OCI-LY7 (cell line): ENCODE measurements around the gene EXTL2. TPM values are rescaled to one million over a fixed set of nuclear protein-coding genes. Genes with fewer than 3 reads are reported as not detected.

Source experiments
- BruUV-seq: library from RNA; stranded (reverse); fragments of 400-500 nt; replicated peaks from 2 replicates; lab custom pipeline; 2021; lab: Mats Ljungman, UMichigan
- CTCF ChIA-PET: fragments of 300-600 bp; sonication (Branson Sonifier 250); formaldehyde crosslinking; loops from one replicate; lab custom pipeline; 2022; ENCODE audit warnings: antibody characterized with exemption; ENCODE audit not compliant: unreplicated experiment; lab: Charles Lee
- POLR2A ChIA-PET: fragments of 300-600 bp; sonication (Branson Sonifier 250); formaldehyde crosslinking; loops from one replicate; lab custom pipeline; 2022; ENCODE audit warnings: antibody characterized with exemption; lab: Charles Lee
- DNase-seq: peaks from one replicate; pipeline ENCODE4 v3.0.0-alpha.2; 2015; ENCODE audit warnings: low spot score
- H2AFZ ChIP-seq: fragments of 200-600 bp; sonication (generic), shearing (Covaris generic); 2 replicates; pipeline ENCODE4 v1.6.1; 2014; ENCODE audit warnings: mild to moderate bottlenecking, antibody characterized with exemption, low read length, moderate library complexity
- H3K27ac ChIP-seq: fragments of 200-600 bp; sonication (generic); 2 replicates; pipeline ENCODE4 v1.5.1; 2014; ENCODE audit warnings: mixed run types, low read depth, mild to moderate bottlenecking, moderate library complexity, low read length, inconsistent platforms; ENCODE audit not compliant: poor library complexity, severe bottlenecking
- H3K36me3 ChIP-seq: fragments of 200-600 bp; sonication (generic); 2 replicates; pipeline ENCODE4 v1.6.1; 2014; ENCODE audit warnings: mild to moderate bottlenecking, antibody characterized with exemption, low read length, moderate library complexity, mixed read lengths; ENCODE audit not compliant: insufficient read depth
- H3K4me1 ChIP-seq: fragments of 200-600 bp; sonication (generic); 2 replicates; pipeline ENCODE4 v1.5.1; 2014; ENCODE audit warnings: mild to moderate bottlenecking, low read length; ENCODE audit not compliant: insufficient read depth, poor library complexity, severe bottlenecking
- H3K4me2 ChIP-seq: fragments of 200-600 bp; sonication (generic); 2 replicates; pipeline ENCODE4 v1.6.1; 2014; ENCODE audit warnings: mild to moderate bottlenecking, low read length
- H3K4me3 ChIP-seq: fragments of 200-600 bp; sonication (generic); 2 replicates; pipeline ENCODE4 v1.5.1; 2014; ENCODE audit warnings: mild to moderate bottlenecking, low read depth, low read length; ENCODE audit not compliant: poor library complexity, severe bottlenecking
- H3K79me2 ChIP-seq: fragments of 200-600 bp; sonication (generic); 2 replicates; pipeline ENCODE4 v1.6.1; 2016; ENCODE audit warnings: low read depth, mild to moderate bottlenecking, low read length, moderate library complexity, mixed read lengths; ENCODE audit not compliant: insufficient read depth
- H3K9me2 ChIP-seq: fragments of 200-600 bp; sonication (generic); 2 replicates; pipeline ENCODE4 v1.6.1; 2016; ENCODE audit warnings: mild to moderate bottlenecking, low read length, mixed read lengths; ENCODE audit not compliant: insufficient read depth
- H3K9me3 ChIP-seq: fragments of 200-600 bp; sonication (generic); 2 replicates; pipeline ENCODE4 v1.6.1; 2014; ENCODE audit warnings: mild to moderate bottlenecking, mixed run types, low read length, mixed read lengths
- H4K20me1 ChIP-seq: fragments of 200-600 bp; sonication (generic); 2 replicates; pipeline ENCODE4 v1.6.1; 2014; ENCODE audit warnings: mild to moderate bottlenecking, antibody characterized with exemption, low read length, moderate library complexity, mixed read lengths; ENCODE audit not compliant: insufficient read depth
- EZH2phosphoT487 ChIP-seq: fragments of 200-600 bp; sonication (generic); IDR thresholded peaks from 2 replicates; pipeline ENCODE4 v1.6.1; 2018; ENCODE audit warnings: low read depth, borderline replicate concordance, mild to moderate bottlenecking, mixed run types, antibody characterized with exemption, low read length, moderate library complexity, mixed read lengths
- intact Hi-C: fragments of 100-400 bp; cut with micrococcal nuclease; formaldehyde crosslinking; loops from one replicate; pipeline ENCODE4 v1.10.0; 2022; ENCODE audit not compliant: unreplicated experiment
- total RNA-seq, 2 experiments: library from RNA; depleted of rRNA in 1 of 2; stranded (reverse); fragments of >200 nt in 1 of 2; shearing (Covaris generic) in 1 of 2; gene quantifications; 2 replicates each; pipeline ENCODE4 v1.2.3, GENCODE V29; 2014 to 2022
- TF ChIP-seq, protein P1 (sequence below): fragments of 200-600 bp; sonication (generic); conservative IDR thresholded peaks from 2 replicates; pipeline ENCODE4 v1.5.1; 2014; ENCODE audit warnings: mild to moderate bottlenecking, antibody characterized with exemption, low read length, moderate library complexity, mixed read lengths

EXTL2 gene
- total RNA-seq, 2 experiments from 2014 or later = 7.0 to 9.8 TPM

DNA sequence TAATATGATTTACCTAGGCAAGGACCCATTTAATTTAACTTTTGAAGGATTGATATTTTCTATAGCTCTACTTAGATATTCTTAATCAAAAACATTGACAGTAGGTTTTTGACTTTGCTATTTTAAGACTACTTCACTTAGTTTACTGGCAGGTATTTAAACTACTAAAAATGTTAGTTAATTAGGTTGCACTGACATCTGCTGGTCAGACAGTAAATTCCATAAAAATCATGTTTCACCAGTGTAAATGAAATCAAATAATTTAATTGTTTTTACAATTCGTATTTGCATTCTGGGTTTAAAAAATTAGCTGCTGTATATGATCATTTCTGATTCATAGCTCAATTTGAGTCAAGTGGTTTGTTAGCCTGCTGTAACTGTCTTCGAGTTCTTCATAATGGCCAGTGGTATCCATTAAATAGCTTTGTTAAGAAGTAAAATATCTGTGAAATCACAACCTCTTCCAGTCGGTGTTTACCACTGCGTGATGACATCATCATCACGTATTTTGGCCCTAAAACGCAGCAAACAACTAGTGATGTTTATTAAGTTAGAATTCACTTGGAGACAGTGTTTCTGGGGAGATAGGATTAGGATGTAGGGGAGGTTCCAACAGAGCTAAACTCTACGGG lies 26.2 kb downstream of the EXTL2 start:
- H3K27ac ChIP-seq = no peak overlapping the region
- peak; percentile 44 for DNase-seq
- ChIA-PET POLR2A (interaction anchor here (0.6 to 1.1 kb wide), 4 partner anchors 13 to 462 kb away, joined by 3 to 6 read pairs (median 4); no protein-coding TSS in a partner anchor), CTCF (interaction anchor here (0.7 to 1.1 kb wide), 4 partner anchors 11 to 410 kb away, joined by 3 to 5 read pairs (median 3); no protein-coding TSS in a partner anchor)
- H3K4me1 ChIP-seq = no peaks in the 10 kb centered on the region
- peaks cover 3% of the 10 kb centered on the region; the same call in 1 of the 2 replicates for H4K20me1 ChIP-seq
- H3K36me3 ChIP-seq = no peaks in the 10 kb centered on the region
- 0 out of 2 replicates have a peak overlapping the region, but pooled peaks have one; percentile 27 for H3K4me2 ChIP-seq
- H3K4me3 ChIP-seq = no peak overlapping the region
- H3K9me2 ChIP-seq = no peaks in the 10 kb centered on the region
- TF ChIP-seq, protein P1, sequence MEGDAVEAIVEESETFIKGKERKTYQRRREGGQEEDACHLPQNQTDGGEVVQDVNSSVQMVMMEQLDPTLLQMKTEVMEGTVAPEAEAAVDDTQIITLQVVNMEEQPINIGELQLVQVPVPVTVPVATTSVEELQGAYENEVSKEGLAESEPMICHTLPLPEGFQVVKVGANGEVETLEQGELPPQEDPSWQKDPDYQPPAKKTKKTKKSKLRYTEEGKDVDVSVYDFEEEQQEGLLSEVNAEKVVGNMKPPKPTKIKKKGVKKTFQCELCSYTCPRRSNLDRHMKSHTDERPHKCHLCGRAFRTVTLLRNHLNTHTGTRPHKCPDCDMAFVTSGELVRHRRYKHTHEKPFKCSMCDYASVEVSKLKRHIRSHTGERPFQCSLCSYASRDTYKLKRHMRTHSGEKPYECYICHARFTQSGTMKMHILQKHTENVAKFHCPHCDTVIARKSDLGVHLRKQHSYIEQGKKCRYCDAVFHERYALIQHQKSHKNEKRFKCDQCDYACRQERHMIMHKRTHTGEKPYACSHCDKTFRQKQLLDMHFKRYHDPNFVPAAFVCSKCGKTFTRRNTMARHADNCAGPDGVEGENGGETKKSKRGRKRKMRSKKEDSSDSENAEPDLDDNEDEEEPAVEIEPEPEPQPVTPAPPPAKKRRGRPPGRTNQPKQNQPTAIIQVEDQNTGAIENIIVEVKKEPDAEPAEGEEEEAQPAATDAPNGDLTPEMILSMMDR = peak; percentile 91
- TF ChIP-seq EZH2phosphoT487 = no peak
- peak overlapping the region; percentile 71; the same call in 1 of the 2 replicates for H2AFZ ChIP-seq
- H3K9me3 ChIP-seq = no peaks in the 10 kb centered on the region
- intact Hi-C loops = loop anchor here (1.0 to 10.0 kb wide), 2 partner anchors 344 to 405 kb away; no protein-coding TSS in a partner anchor
- no peaks in the 10 kb centered on the region for H3K79me2 ChIP-seq
- BruUV-seq = no TSS peak

DNA sequence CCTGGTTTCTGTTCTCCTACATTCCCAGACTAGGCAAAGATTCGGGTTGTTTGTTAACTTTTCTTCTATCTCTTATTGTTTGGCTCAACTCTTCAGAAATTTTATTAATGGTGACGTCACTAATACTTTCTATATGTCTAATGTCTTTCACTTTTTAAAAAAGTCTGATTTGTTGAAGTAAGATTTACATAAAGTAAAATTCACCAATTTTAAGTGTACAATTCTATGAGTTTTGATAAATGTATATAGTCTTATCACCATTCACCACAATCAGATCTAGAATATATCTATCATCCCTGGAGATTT lies 27.8 kb downstream of the EXTL2 start:
- H3K9me3 ChIP-seq = no peaks in the 10 kb centered on the region
- POLR2A ChIA-PET = no interaction called here
- DNase-seq = no peak
- TF ChIP-seq, protein P1 = no peak
- no peak for TF ChIP-seq EZH2phosphoT487
- H3K27ac ChIP-seq = no peak overlapping the region
- intact Hi-C loops = loop anchor here (2.0 to 10.0 kb wide), 2 partner anchors 342 to 1058 kb away; no protein-coding TSS in a partner anchor
- no TSS peak for BruUV-seq
- no peak overlapping the region for H2AFZ ChIP-seq
- H3K4me1 ChIP-seq = no peaks in the 10 kb centered on the region
- no peaks in the 10 kb centered on the region for H3K9me2 ChIP-seq
- no peak overlapping the region for H3K4me3 ChIP-seq
- CTCF ChIA-PET = no interaction called here
- H3K4me2 ChIP-seq = no peak overlapping the region
- H4K20me1 ChIP-seq = peaks cover 2% of the 10 kb centered on the region; the same call in 1 of the 2 replicates
- no peaks in the 10 kb centered on the region for H3K79me2 ChIP-seq
- H3K36me3 ChIP-seq = no peaks in the 10 kb centered on the region
